GM11168 (cell line): Measurements from ENCODE around the gene DDX5.

Experiments used
- in situ Hi-C: fragments of 300-500 bp; cut with MboI; formaldehyde crosslinking; loops from one replicate; pipeline ENCODE4 v1.12.0; 2022; ENCODE audit warnings: low sequenced_read_pairs; ENCODE audit not compliant: unreplicated experiment

DDX5 gene

GRCh38 chr17:64509179-64509578, 3.1 kb upstream of the DDX5 start:
- in situ Hi-C loops = no loop called here

DNA sequence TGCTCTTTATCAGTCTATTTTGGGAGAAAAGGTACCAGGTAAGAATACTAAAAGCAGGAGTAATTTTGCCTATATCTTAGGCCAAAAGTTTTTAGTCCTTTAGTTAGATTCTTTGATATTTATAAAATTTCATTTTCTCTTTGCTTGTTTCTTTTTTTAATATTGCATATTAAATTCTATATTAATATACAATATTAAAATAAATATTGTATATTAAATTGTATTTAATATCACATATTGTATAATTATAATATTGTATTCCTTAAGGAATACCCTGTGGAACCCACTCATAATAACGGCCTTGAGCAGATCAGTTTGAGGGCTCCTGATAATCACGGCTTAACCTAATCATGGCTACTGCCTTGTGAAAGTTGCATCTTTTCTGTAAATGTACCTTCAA, 2.6 kb upstream of the DDX5 start:
- in situ Hi-C loops = no loop called here

DNA sequence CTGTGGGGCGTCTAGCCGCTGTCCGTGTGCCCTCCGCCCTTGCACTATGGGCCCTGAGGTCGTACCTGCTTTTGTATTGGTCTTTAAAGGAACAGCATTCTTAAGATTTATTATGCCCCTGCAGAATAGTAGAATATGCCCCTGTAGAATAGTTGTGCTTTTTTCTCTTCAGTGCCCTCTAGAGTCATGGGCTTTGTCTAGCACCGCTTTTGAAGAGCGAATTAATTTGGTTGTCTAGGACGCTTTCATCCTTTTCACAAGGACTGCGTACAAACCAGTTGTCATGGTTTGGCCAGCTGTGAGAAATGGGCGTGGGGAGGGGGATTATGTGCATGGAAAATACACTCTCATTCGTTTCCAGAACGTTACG, 1.3 kb upstream of the DDX5 start:
- in situ Hi-C loops = no loop called here

DNA sequence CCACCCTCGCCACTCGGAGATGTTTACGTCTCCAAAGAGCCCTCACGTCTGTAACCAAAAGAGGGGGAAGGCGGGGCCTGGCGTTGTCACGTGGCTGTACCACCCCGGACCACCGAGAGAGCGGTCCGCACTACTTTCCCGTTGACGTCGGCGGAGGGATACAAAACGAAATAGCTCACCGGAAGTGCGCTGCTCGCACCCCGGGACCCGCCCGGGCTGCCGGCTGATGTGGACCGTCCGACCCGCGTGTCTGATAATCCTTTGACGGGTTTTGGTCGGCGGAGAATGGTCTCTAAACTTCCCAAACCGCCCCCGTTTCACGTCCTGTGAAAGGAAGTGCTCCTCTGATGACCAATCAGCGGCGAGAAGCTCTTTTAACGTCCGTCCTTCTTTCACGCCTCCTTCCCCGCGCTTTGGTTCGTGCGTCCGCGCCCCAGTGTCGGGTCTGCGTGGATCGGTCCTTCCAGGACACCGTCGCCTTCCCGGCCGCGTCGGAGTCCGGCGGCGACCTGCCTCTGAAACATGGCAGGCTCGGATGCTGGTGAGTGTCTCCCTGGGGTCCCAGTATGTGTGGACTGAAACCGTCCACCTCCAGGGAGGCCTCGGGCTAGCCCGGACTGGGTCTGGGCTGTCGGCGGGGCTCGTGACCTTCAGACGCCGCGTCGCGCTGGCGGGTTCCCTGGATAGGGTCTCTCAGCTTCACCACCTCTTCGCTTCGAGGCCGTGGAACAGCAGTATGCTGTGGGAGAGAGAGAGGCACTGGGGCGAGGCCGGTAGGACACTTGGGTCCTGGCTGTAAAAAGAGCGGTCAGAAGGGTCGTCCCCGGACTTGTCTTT, 705 bp upstream of the DDX5 start, which contains the start of gene CEP95:
CEP95 (plus strand) TSS at position 402 of the 837 bp plus-strand sequence; CDS start at position 523, 121 bp downstream.
- in situ Hi-C loops = no loop called here

DNA sequence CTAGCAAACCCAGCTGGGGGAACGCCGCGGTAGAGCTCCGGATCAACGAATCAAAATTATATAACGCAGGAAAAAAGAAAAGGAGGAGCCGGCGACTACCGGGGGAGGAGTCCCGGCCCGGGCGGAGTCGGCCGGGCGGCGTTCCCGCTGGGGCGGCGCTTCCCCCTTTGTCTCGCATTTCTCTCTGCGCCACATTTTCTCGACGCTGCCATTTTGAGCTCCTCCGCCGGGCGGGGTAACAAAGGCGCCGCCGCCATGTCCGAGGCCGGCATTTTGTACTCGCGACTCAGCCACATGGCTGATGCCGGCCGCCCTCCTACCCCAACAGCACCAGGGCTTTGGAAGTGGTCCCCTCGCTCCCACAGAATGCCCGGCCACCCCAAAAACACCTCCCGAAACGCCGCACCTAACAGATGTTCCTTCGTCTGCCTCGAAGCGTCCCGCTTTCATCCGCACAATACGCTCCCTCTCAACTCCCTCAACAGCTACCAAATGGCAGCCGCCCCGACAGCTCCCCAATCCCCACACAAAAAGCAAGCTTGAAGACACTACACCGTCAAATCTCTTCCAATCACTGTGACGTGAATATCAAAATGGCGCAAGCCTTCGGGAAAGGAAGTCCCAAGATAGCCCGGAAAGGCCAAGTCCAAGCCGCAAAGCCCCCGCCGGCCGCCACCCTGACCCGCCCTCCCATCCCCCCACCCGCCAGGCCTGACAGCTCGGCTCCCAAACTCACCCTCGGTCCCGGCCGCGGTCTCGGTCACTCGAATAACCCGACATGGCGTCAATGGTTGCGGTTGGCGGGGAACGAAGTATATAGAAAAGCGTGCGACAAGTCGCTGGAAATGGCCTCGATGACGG, 519 bp downstream of the DDX5 start:
- in situ Hi-C loops = no loop called here

DNA sequence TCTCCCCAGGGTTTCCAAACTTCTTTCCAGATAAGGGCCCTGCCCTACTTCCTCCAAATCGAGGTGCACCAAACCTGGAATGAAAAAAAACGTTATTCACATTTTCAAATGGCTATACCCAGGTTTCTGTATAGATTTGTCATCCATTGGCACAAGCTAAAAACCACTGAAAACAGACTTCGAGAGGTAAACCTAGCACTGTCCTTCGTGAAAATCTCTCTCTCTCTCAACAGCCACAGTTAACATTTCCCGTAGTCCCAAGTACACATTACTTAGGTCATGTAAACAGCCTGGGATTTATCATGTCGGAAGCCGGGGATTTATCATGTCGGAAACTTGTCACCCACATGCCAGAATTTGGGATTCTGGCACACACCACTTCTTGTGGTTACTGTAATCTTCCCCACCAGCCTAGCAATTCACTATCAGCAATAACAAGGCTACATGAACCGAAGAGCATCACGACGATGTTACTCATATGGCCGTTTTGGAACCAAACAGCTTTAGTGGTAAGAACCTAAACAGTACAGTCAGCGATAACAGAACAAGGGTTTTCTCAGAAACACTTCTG, 1.2 kb downstream of the DDX5 start:
- in situ Hi-C loops = no loop called here

DNA sequence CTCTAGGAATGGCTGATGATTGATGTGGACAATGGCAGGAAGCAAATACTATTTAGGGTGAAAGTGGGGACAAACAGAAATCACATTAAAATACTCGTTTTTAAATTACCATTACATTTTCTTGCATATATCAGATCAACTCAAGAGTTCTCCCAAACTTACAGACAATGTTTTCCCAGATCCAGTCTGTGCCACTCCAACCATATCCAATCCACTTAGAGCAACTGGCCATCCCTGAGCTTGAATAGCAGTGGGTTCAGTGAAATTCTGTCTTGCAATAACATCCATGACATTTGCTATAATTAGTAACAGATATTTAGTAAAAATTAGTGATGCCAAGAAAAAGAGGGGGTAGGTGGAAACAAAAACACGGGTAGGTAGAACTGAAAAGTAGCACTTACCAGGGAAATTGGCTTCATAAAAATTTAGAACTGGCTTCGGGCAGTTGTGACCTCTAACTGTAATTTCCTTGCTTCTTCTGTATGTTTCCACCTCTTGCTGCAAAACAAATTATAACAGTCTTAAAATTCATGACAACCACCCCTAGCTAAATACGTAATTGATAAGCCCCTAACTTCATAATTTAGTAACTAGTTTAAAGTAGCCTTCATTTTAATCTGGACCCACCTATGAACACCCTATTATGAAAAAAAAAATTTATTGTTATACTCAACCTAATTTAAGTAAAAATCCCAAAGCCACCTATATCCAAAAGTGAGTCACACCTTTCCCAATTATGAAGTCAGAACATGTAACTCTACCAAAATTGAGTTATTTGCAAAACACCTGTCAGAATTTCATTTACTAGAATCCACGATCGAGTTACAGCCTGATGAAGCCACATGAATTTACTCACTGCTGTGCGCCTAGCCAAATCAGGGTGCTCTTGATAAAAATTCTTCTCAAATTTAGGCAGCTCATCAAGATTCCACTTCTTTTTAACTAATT, 2.0 kb downstream of the DDX5 start:
- in situ Hi-C loops = no loop called here

DNA sequence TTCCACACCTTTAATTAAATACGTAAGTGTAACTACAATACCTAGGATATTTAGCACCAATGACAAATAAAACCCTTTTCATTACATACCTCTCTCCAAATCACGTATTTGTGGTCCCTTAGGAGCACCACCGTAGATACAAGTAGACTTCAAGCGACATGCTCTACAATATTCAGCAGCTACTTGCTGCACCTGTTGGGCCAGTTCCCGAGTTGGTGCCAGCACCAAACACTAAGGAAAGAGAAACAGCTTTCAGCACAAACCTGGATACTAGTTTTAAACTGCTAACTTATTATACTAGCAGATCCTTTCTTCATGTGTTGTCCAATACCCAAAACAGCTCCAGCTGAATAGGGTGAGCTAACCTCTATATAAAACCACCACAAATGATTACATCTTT, 2.7 kb downstream of the DDX5 start:
- in situ Hi-C loops = no loop called here

- in situ Hi-C loops = no loop called here
These were observed 3.3 kb downstream of the DDX5 start for GRCh38 chr17:64502809-64503208.

GRCh38 chr17:64502021-64502420, 4.1 kb downstream of the DDX5 start:
- in situ Hi-C loops = no loop called here

- in situ Hi-C loops = no loop called here
These were observed 5.0 kb downstream of the DDX5 start for GRCh38 chr17:64500862-64501765.

GRCh38 chr17:64500487-64500859, 5.6 kb downstream of the DDX5 start:
- in situ Hi-C loops = no loop called here

DNA sequence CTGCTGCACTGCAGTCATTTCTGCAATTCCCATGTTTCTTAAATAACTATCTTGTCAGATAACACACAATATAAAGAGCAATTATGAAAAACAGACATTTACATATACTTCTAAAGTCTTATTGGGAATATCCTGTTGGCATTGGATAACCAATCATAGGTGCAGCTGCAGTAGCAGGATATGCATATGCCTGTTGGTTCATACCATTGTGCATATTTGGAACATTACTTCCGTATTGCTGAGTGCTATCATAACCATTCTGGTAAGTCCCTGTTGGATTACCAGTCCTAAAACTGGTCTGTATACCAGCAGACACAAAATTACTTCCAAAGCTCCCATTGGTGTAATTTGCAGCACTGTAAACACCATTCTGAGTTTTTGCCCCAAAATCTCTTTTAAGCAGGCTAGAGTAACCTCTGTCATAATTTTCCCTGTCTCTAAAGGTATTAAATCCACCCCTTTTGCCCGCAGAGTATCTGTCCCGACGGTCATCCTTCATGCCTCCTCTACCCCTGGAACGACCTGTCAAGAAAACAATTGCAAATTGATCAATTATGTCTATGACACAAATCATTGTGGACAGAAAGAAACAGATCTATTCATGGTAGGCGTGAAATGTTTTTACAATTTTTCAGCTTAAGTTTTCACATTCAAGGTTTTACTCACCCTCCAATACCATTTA, 6.1 kb downstream of the DDX5 start:
- in situ Hi-C loops = no loop called here

- in situ Hi-C loops = no loop called here
These were observed 7.5 kb downstream of the DDX5 start for GRCh38 chr17:64498308-64499203.

DNA sequence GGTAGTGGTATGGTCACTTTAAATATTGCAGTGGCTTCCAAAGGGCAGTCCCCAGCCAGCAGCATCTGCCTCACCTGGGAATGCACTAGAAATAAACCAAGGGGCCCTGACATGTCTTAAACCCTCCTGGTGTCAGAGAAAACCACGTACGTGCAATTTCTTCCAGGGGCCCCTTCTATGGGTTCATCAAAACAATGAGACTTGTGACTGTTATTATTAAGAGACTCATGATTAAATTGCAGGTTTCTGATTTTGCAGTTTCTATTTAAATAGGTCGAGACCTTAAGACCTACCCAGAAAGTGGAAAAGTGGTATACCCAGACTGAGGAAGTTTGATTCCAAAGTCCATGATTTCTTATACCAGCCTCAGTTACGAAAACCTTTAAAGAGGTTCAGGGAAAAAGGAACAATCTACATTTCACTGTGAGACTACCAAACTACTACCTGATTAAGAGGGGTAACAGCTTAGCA, 8.5 kb downstream of the DDX5 start:
- in situ Hi-C loops = no loop called here

DNA sequence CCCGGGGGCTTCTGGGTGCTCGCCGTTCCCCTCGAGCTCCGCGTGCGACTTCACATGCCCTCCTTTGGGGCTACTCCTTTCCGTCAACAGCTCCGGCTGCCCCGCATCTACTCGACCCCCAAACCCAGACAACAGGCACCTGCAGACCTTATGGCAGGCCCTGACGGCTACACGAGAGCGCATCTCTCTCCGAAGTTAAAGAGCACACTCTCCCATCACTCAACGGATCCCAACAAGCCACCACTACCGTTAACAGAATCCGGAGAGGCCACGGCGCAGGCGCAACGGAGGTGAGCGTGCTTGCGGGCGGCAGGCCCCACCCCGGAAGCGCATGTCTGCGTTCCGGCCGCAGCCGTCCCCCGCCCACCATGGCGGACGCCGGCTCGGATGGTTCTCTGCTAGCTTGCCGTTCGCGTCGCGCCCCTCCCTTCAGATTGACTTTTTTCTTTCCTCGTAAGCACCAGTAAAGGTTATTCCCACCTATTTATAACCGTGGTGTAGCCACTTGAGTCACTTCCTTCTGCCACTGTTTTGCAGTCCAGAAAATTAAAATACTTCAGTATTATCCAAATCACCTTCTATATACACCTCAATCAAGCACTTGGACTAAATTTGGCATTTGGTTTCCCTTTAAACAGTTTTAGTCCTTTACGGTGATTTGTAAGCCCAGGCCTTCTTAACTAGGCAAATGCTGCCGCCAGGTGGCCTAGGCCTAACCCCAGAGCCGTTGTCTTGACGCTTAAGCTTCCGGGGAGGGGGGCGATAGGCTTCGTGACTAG, 9.1 kb downstream of the DDX5 start, which contains the start of gene POLG2:
POLG2 (minus strand) TSS at position 269 of the 779 bp plus-strand sequence; CDS start at position 183, 86 bp downstream.
- in situ Hi-C loops = no loop called here
